ENCODE results near the gene KRT15.

Gene KRT15

GRCh38 chr17:41480136-41480535, 38.6 kb downstream of the KRT15 start:
- DNase-seq (ENCODE audit: low read depth): no peak

DNA sequence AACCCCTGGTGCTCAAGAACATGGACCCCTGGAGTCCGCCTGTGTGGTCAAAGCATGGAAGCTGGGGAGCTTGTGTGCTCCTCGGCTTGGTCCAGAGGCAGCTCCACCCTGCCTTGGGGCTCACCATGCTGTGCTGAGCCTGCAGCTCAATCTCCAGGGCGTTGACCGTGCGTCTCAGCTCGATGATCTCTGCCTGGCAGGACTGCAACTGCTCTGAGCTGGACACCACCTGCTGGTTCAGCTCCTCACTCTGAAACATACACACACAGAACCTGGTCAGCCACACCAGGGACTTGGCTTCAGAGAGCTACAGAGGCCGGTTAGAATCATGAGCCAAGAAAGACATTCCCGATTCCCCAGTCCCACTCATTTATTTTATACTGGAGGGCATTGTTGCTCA, 40.5 kb downstream of the KRT15 start:
- DNase-seq (ENCODE audit: low read depth): no peak

DNA sequence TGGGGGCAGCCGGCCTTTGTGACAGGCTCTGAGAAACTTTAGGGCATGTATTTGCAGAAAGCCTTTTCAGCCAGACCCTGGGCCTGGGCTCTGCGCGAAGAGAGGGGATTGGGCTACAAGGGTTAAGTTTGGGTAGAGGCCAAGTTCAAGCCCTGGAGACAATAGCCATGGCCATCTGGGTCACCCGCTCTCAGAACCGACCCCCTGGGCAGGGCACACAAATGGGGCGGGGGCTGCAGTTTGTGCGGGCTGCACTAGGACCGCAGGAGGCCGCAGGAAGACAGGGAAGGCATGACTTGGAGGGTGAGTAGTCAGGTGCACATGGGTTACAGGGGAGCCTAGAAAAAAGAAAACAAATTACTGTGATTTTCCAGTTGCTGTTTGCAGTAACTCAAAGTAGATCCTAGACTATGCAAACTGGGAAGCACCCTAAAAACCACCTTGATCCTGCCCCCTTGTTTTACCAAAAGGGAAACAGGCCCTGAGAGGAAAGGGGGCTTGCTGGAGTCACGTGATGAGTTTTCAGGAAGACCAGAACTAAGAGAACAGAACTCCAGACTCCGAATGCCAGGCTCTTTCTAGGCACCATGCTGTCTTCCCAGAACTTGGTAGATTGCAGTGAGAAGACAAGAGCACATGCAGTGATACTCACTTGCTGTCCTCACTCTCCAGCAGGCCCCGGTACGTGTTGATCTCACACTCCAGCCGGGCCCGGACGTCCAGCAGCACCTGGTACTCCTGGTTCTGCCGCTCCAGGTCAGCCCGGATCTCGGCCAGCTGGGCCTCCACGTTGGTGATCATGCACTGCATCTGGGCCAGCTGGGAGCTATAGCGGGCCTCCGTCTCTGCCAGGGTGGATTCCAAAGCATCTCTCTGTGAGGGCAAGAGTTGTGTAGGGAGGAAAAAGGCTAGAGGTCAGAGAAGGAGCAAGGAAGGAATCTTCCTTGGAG, 41.5 kb downstream of the KRT15 start:
- no peak for DNase-seq (ENCODE audit: low read depth)

- DNase-seq (ENCODE audit: low read depth): no peak
Observed at GRCh38 chr17:41475421-41475820, 43.3 kb downstream of the KRT15 start.

GRCh38 chr17:41474863-41475262, 43.8 kb downstream of the KRT15 start:
- no peak for DNase-seq (ENCODE audit: low read depth)

DNA sequence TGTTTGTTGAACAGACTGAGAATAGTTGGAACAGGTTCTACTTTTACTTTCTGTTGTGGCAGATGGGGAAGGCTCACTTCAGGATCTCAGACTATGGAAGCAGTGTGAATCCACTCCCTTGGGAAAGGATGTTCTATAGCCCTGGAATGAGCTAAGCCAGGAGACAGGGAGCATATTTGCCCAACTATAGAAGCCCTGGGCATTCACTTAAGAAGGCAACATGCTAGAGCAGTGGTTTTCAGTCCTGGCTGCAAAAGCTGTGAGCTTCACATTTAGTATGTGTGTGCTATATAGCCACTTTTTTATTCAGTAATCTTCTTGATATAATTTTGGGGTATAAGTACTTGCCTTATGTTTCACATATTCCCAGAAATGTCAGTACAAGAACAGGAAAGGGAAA, 50.3 kb downstream of the KRT15 start:
- no peak for DNase-seq (ENCODE audit: low read depth)

DNA sequence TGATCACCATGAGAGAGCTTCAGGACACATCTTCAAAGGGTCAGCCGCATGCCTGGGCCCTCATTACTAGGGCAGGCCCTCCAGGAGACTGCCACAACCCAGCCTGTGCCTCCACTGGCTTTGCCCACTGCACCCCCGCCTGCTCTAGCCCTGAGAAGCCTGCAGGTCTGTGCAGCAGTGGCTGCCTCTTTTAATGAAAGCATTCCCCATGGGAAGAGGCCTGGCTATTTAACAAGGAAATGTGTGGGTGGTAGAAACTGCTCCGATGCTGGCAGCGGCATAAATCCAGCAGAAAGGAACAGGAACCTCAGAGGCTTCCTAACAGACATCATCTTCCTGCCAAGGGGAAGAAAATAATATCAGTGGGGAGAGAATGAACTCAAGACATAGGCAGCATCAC, 51.1 kb downstream of the KRT15 start:
- no peak for DNase-seq (ENCODE audit: low read depth)

DNA sequence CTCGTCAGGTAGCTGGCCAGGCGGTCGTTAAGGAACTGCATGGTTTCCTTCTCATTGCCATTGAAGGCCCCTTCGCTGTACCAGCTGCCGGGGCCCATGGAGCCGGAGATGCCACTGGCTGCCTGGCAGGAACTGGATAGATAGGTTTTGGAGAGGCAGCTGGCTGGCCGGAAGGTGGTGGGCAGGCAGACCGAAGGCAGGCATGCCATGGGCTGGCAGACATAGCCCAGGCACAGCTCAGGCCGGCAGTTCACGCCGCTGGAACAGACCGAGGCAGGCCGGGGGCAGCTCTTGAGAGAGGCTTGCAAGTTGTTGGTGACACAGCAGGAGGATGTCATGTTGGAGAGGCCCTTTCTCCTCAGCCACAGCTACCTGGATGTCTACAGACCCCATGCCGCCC, 51.7 kb downstream of the KRT15 start, which contains the start of gene KRT32:
Gene KRT32, minus strand, starts transcription at position 399 of the 400 bp plus-strand sequence. Its CDS starts 61 bp downstream, at position 338.
- DNase-seq (ENCODE audit: low read depth): no peak

DNA sequence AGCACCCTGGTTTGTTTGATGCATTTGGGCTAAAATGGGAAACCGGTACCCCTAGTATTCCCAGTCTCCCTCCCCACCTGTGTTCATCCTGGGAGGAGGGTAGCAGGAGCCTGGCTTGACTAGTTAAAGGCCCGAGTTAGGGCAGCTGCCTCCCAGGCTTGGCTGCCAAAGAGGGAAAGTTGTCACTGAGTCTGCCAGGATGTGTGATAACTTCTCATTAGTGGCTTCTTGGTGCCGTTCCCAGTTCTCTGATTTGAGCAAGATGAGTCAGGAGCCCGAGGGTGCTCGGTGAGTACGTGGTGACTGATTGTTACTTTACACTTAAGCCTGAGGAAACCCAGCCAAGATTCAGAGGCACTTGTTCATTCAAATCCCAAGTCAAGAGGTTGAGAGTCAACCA, 54.0 kb downstream of the KRT15 start:
- DNase-seq (ENCODE audit: low read depth): no peak

DNA sequence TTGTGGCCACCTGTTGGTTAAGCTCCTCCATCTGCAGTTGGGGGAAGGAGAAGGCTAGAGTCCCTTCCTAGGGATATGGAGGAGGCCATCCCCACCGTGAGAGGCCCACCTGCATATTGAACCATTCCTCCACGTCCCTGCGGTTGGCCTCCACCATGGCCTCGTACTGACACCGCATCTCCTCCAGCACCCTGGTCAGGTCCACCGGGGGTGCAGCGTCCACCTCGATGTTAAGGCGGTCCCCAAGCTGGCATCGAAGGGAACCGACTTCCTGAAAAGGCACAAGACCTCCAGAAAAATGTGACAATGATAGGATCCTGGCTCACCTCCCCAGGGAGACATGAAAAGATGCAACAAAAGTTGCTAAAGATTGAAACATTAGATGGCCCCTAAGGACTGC, 54.5 kb downstream of the KRT15 start:
- no peak for DNase-seq (ENCODE audit: low read depth)

GRCh38 chr17:41463746-41464145, 54.9 kb downstream of the KRT15 start:
- DNase-seq (ENCODE audit: low read depth): no peak
